MV-4-11 (cell line): ENCODE results near the gene C1orf167.
A peak's percentile ranks its signal among the peaks of the same experiment; 100 is the strongest.

ENCODE experiments used
- DNase-seq: peaks from one replicate; lab custom pipeline; 2025; lab: John Stamatoyannopoulos, UW

Gene C1orf167, protein sequence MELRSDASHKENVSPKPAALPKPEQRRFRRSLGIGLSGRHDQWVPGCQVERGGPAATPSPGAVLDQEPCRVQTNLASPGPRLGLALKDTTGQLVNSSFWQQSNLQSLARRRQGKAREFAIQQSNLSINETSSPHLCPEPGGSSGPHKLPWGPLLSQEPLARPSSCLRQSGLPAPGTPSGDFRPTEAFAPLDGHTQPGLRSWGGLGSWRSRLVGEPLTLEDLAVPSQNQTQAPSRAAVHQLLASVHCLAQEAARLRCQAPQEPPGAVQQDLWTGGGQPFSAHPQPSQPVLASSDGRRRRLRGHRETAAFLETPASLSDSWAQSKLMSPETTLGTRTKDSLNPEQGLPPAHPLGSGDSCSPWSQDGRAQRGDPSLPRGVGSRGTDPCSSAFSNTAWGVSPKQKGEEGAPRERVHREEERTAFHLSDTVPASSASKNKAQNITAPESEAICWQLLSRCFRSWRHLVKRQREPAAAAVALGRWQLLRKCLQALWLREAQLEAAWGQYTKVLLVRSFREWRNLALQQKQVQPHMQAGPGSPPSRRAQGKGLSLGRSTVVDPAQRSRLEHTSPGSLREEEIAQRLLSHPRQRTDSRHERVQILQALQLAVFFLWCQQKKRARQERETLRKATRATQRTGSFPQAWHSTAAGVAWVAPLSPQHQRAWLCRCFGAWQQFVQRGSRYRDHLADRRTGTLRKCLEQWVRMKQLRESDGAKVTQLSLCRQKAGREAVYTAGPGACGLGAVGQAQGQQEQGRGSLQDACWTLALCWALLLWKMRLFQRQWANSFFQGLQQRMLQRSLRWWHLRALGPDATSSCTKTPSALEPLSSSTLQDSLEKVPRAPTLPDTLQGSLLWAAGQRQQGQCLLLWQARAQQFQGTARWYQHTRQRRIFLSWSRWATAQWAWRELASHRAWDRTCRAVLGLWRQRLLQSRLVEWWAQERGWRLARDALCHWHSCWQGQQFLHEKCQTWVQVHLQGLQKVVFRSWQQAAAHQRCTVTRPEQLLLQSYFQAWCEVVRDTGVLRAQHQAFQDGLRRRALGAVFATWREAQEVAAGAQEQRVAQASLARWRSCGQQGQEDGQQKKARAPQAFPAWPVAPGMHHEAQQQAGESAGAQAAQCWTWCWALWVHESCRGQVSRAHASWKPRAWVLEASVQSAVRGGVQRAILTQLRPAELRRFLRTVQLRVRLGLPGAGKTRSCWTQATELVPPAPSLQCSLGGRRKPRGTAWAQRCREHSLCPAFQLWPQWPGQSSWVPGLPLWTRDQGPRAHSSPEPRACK (N-terminal part only)

DNA sequence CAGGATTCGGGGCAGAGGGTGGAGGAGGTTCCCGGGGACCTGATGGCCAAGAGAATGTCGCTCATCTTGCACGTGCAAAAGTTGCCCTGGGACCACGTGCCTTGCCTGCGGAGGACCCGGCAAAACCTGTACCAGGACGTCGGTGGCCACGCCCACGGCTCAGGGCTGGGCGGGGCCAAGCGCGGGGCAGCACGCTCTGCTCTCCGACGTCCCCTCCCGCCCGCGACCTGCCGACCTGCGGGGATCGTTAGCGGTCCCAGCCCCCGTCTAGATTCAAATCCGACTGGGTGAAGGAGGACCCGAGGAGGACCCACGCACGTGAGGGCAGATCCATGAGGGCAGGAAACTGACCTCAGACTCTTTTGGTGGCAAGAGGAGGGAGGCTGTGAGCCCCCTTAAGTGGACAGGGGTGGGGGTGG, at the start of gene C1orf167:
TSS of gene C1orf167 (plus strand) at position 206 of the 419 bp plus-strand sequence. CDS start 2,208 bp downstream, outside the sequence.
- no peak for DNase-seq

DNA sequence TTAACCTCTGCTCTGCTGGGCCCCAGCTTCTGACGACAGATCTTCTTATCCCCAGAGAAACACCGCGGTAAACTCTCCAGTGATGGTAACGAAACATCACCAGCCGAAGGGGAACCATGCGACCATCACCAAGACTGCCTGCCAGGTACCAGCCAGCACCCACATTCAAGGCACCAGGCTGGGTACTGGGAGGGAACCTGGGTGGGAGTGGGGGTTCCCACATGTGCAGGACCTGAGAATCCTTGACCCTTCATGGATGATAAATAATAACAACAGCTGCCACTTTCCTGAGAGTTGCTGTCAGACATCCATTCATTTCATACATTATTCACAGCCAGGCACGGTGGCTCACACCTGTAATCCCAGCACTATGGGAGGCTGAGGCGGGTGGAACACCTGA, 49.7 kb upstream of the C1orf167 start:
- no peak for DNase-seq

DNA sequence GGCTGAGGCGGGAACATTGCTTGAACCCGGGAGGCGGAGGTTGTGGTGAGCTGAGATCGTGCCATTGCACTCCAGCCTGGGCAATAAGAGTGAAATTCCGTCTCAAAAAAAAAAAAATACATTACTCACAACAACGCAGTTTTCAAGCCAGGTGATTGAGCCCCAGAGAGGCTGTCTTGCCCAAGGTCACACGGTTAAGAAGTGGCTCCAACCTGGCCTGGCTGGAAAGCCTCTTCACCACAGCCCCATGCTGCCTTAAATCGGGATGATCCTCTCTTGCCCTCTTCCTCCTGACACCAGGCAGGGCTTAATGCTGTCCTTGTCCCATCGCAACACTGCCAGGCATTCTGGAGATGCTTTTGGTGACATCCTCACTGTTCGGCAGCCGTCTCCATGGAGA, 48.9 kb upstream of the C1orf167 start:
- DNase-seq: no peak

DNA sequence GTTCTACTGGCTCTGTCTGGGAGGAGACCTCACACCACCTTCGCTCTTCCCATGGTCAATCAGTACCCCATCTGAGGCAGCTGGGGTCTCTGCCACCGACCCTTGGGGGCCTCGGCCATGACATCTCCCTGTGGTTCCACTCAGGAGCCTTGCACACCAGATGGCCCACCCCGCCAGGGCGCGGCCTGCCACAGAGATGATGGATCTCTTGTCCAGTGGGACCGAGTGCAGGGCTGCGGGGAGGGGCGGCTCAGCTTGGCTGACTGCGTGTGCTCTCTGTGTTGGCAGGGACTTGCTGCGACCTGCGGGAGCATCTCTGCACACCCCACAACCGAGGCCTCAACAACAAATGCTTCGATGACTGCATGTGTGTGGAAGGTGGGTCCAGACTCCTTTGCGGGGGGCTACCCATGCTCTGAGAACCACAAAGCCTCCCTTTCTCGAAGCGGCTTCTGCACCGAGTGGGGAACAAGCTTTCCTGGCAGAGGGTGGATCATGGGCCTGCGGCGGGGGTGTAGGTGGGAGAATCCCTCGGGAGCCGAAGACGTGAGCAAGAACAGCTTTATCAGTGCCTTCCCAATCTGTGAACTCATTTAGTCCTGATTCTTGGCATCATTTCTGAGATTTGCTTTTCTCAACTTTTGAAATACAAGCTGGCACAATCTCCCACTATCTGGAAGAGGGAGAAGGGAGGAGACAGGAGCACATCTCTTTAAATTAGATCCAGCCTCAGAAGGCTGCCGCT, 47.0 kb upstream of the C1orf167 start:
- DNase-seq: no peak

DNA sequence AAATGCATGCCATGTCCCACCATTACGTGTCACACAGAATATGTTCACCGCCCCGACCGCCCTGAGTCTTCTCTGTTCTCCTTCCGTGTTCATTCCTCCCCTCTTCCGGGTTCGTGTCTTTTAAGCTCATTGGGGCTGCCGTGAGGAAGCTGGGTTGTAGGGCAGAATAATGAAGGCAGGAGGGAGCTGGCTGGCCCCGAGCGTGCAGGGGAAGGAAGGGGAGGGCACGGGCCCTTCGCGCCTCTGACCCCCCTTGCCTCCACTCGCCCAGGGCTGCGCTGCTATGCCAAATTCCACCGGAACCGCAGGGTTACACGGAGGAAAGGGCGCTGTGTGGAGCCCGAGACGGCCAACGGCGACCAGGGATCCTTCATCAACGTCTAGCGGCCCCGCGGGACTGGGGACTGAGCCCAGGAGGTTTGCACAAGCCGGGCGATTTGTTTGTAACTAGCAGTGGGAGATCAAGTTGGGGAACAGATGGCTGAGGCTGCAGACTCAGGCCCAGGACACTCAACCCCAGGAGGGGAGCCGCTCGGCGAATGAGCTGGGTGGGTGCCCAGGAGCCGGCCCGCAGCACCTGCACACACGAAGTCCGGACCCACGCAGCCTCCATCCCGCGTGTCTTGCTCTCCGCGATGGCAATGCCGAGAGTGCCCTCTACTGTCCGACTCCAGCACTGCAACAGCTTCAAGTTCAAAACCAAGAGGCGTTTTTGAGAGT, 42.5 kb upstream of the C1orf167 start:
- peak; percentile 92 for DNase-seq

DNA sequence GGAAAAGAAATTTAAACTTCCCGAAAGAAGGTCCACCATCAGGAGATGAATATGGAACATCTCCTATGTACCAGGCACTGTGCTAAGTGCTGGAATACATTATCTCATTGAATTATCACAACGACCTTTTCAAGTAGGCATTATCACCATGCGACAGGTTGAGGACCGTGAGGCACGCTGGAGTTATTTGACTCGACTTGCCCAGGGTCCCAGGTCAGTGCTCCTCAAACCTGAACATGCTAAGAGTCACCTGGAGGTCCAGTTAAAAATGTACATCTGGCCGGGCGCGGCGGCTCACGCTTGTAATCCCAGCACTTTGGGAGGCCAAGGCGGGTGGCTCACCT, 42.0 kb upstream of the C1orf167 start:
- DNase-seq: no peak

DNA sequence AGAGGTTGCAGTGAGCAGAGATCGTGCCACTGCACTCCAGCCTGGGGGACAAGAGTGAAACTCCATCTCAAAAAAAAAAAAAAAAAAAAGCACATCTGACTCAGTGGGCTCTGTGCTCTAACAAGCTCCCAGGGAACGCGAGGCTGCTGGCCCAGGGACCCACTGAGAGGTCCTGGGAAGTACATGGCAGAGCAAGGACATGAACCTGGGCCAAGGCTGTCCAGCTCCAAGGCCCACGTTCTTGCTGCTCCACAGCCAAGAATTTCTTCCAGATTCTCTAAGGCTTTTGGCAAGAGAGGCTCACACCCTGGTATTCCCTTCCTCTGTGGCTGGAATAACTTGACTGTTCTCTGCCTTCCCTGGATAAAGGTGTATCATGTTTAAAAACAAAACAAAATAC, 41.5 kb upstream of the C1orf167 start:
- DNase-seq: no peak

DNA sequence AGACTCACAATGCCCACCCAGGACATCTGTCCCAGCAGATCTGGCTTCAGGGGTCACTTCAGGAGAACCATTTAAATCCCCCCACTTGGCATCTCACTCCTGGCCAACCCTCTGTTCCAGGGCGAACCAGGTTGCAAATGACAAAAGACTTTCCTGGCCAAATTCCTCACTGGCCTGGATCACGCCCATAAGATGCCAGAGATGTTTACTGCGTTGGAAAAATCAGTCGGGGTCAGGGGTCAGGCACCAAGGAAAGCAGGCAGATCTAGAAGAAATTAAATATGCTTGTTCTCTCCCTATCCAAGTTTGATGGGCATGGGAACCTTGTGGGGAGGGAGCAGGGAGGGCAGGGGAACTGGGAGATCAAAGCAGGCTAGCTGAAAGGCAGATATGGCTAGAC, 40.7 kb upstream of the C1orf167 start:
- DNase-seq: no peak

DNA sequence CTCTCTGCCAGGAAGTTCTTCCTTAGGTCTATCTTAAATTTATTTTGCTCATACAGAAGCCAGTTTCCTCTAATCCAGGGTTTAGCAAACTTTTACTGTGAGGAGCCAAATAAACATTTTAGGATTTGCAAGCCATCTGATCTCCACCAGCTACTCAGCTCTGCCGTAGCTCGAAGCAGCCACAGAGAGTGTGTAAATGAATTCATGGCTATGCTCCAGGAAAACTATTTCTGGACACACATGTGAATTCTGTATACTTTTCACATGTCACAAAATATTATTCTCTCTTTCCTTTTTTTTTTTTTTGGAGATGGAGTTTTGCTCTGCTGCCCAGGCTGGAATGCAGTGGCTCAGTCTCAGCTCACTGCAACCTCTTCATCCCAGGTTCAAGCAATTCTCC, 39.5 kb upstream of the C1orf167 start:
- no peak for DNase-seq

DNA sequence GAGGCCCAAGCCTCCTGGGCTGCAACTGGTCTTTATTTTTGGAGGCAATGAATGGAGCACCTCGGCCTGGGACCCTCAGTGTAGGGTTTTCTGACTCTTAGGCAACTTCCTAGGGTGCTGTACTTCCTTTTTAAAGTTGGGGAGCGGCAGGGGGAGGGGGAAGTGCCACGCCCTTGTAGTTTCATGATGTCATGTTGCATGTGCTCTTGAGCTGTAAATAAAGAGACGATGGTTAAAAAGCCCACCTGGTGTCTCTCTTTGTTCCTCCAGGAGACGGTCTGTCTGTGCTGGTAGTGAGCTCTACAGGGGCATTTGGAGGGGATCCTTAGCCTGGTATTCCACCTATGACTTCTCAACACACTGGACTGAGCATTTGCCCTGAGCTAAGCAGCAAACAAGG, 36.4 kb upstream of the C1orf167 start:
- peak; percentile 37 for DNase-seq

DNA sequence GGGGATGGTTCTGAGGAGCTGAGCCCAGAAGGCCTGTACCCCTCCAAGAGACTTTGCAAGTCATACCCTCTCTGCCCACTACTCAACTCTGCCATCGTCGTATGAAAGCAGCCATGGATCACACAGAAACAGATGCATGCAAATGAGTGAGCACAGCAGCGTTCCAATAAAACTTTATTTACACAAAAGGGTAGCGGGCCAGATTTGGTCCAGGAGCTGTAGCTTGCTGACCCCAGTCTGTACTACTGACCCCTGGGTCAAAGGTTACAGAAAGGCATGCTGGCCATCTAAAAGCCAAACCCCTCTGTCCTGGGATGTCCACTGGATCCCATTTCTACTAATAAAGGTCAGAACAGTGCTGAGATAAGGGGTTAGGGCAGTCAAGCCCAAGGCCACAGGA, 34.9 kb upstream of the C1orf167 start:
- DNase-seq: no peak

DNA sequence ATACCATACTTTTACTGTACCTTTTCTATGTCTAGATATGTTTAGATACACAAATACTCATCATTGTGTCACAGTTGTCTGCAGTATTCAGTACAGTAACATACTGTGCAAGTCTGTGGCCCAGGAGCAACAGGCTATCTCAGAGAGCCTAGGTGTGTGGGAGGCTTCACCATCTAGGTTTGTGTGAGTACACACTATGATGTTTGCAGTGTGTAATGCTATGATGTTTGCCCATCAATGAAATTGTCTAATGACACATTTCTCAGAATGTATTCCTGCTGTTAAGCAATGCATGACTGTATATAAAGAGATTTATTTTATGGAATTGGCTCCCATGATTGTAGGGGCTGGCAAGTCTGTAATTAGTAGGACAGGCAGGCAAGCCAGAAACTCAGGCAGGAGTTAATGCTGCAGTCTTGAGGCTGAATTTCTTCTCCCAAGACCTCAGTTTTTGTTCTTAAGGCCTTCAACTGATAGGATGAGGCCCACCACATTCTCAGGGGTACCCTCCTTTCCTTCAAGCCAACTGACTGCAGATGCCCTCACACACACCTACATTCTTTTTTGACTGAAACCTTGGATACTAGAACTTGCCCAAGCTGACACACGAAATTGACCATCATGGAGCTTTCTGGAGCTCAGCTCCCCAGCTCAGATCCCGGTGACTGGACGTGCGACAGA, 33.7 kb upstream of the C1orf167 start:
- DNase-seq: no peak

DNA sequence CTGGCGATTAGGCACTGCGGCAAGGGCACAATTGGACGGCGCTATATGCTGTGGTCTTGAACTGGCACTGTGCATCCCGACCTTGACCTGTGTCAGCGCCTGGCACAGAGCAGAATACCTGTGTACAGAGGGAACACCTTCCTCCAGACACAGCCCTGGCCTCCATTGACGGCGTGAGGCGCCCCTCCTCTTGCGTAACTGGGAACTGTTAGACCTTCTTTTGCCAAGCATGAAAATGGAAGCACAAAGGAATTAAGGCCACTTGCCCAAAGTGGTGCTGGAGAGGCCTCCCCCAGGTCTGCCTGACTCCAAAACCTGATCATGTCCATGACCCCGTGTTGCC, 32.9 kb upstream of the C1orf167 start:
- no peak for DNase-seq

DNA sequence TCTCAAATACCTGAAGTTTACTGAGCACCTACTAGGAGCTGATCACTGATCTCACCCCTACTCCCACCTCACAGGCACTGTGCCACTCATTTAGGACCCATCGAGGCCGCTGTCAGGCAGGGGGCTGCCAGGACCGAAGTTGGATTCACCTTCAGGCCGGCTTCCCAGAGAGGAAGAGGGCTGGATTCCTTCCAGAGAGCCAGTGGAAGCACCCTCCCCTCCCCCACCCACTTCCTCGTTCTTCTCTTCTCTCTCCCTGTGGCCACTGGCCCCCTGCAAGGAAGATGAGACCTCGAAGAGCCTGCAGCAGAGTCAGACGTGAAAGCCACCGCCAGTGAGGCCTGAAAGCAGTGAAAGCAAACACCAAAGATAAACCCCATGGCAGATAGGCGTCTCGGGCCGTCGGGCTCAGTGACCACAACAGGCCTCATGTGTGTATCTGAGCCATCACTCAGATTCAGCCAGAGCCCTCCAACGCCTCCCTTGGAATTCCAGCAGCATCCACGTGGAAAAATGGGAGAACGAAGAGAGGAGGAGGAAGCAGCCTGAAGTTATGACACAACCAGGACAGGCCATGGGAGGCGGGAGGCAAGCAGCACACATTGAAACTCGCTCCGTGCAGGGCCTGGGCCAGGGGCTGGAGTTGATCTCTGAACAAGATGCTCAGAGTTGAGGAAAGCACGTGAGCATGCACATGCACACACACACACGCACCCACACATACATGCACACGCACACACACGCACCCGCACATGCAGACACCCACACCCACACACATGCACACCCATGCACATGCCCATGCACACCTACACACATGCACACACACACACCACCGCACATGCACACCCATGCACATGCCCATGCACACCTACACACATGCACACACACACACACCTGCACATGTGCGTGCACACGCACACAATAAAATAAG, 32.2 kb upstream of the C1orf167 start:
- DNase-seq: peak; percentile 59

DNA sequence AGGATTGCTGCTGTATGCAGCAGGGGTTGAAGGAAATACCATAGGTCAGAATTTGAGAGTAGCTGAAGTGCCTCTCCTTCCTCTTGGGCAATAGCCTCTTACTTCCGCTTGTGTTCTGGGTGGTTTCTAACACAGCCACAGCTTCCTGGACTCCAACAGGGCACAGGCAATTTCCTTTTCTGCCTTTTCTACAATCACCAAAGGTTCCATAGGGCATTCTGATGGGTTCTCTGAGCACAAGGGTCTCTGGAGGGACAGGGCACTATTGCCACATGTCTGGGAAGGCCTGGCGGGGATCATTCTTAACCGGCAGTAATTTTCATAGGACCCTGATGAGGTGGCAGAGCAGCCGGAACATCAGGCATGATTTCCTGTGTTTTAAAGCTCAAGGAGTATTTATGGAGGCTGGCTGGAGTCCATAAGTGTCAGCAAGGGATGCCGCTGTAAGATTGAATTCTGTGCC, 31.5 kb upstream of the C1orf167 start:
- DNase-seq: peak; percentile 94

DNA sequence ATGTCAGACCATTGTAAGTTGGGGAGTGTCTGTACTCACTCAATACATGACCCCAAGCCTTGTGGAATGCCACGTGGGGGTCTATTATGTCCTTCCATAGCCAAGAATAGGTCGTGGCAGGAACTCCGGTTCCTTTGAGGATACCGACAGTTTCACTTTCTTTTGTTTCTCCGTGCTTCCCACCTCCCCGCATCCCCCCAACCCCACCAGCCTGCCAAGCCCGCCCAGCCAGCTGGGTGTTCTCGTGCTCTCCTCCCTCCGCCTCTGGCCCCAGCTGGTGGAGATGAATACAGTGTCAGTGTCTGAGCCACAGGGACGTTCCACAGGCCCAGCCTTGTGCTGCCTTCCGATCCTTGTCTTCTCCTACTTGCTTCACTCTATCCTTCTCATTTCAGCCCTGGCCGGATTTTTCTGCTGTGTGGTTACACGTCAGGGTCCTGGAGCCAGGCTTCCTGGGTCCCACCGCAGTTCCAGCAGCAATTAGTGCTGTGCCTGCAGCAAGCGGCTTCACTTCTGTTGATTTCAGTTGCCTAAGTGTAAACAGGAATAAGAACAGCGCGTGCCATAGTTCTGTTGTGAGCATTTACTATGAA, 30.2 kb upstream of the C1orf167 start:
- peak; percentile 54 for DNase-seq

DNA sequence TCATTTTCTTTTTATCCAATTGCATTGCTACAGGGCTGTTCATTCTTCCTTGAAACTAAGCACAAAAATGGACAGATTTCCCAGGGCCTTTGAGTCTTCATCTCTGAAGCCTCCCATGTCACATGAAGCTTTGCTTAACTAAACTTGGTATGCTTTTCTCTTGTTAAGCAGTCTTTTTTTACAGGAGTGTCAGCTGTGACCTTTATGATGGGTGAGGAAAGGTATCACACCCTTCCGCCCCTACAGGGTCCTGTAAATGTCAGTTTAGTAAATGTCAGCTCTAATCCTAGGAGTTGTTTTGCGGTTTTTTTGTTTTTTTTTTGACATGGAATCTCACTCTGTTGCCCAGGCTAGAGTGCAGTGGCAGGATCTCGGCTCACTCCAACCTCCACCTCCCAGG, 28.7 kb upstream of the C1orf167 start:
- DNase-seq: no peak

DNA sequence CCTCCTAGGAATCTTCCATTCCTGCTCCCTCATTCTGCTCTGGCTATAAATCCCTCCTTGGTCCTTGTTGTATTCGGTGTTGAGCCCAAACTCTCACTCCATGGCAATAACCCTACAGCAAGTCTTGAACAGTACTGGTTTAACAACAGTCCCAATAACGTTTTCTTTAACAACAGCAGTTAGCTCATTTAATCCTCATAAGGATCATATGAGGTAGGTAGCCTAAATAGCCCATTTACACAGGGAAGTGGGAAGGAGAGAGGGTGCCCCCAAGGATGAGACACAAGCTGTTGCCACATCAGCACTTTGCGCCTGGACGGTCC, 26.5 kb upstream of the C1orf167 start:
- no peak for DNase-seq
